ENCODE data around the gene GRIK1.

GRIK1 gene

DNA sequence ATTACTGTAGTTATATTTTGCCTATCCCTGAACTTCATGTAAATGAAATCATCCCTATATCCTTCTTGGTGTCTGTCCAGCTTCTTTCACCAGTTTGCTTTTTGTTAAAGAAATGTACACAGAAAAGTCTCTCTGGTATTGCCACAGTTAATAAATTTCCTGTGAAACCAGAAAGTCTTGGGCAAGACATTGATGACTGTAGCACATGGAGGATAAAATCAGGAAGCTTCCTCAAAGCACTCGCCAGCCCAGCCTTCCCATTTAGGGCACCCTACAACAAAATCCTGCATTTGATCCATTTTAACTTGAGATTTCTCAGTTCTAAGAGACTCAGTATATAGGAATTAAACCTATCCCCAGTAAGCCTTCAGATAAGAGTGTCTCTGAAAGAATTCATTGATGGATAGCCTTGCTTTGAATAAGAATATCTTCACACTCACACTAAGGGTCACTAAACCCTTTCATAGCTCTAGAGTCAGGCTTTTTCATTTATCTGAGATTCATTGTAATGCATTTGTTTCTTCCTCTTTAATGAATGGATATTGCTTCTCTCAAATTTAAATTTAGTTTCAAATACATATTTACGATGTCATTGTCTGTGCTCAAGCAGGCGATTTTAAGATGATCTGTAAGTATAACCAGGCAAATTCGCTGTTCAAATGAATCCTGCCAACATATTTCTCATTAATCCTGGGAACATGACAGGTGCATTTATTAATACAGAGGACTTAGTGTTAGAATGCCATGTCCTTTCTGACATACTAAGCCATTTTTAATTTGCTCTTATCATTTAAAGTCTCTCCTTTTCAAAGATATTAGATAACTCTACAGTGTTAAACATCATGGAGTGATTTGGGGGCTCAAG lies 153.1 kb downstream of the GRIK1 start:
- TF ChIP-seq CTCF (conservative IDR thresholded peaks at IDR 0.05; ENCODE audit: low read depth) = no peak
- ChIA-PET CTCF (interaction anchor here (0.7 kb wide), 1 partner anchor 181 kb away, joined by 3 read pairs; no protein-coding TSS in a partner anchor), POLR2A (ENCODE audit: low non-redundant PET) (no interaction called here)
- DNase-seq (ENCODE audit: low spot score) = no peak
- H3K27ac ChIP-seq = no peak overlapping the region

- no peak overlapping the region for H3K27ac ChIP-seq
- no peak for DNase-seq (ENCODE audit: low spot score)
- POLR2A ChIA-PET (ENCODE audit: low non-redundant PET) = no interaction called here
- TF ChIP-seq CTCF (conservative IDR thresholded peaks at IDR 0.05; ENCODE audit: low read depth) = no peak
- CTCF ChIA-PET = no interaction called here
Measured at GRCh38 chr21:29777160-29777559, 162.6 kb downstream of the GRIK1 start.

DNA sequence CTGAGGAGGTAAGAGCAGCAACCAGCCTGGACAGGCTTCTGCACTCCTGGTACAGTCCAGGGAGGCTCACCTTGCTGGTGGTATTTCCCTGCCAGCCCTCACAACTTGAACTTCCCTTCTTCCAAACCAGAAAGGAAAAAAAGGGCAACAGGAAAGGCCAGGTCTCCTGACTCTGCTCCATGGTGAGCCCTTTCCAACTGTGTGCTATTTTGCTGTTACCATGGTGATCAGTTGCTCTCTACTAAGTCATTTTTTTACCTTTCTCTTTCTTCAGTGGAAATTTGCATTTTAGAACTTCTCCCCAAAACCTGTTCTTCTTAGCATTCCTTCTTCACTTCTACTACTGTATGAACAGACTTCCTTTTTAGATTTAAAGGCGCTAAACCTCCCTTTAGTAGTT lies 164.3 kb downstream of the GRIK1 start:
- ChIA-PET POLR2A (ENCODE audit: low non-redundant PET) (no interaction called here), CTCF (no interaction called here)
- DNase-seq (ENCODE audit: low spot score) = no peak

GRCh38 chr21:29771491-29772066 lies 168.2 kb downstream of the GRIK1 start:
- CTCF ChIA-PET = no interaction called here
- H3K27ac ChIP-seq = no peak overlapping the region
- POLR2A ChIA-PET (ENCODE audit: low non-redundant PET) = no interaction called here
- no peak for DNase-seq (ENCODE audit: low spot score)
- TF ChIP-seq CTCF (conservative IDR thresholded peaks at IDR 0.05; ENCODE audit: low read depth) = no peak

More for the DNA sequence above, 164.3 kb downstream of the GRIK1 start:
- TF ChIP-seq CTCF (conservative IDR thresholded peaks at IDR 0.05; ENCODE audit: low read depth) = no peak
- no peak overlapping the region for H3K27ac ChIP-seq

DNA sequence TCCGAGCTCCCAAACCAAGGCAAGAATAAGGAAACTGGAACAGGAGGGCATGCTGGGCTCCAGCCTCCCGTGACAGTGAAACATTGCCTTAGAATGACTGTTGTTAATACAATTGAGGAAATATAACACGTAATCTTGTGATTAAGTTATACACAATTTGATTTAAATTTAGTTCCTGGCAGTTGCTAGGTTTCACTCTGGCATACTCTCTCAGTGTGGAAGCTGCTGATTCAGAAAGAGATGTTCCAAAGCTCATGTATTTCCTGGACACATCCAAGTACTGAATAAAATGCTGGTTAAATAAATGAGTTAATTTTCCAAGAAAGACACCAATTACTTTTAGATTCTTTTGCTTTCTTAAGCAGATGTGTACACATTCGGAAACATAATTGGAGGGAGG lies 176.1 kb downstream of the GRIK1 start:
- POLR2A ChIA-PET (ENCODE audit: low non-redundant PET) = no interaction called here
- TF ChIP-seq CTCF (conservative IDR thresholded peaks at IDR 0.05; ENCODE audit: low read depth) = no peak
- CTCF ChIA-PET = no interaction called here
- DNase-seq (ENCODE audit: low spot score) = no peak
- H3K27ac ChIP-seq = no peak overlapping the region

- DNase-seq (ENCODE audit: low spot score) = no peak
- CTCF ChIA-PET = no interaction called here
- H3K27ac ChIP-seq = no peak overlapping the region
- TF ChIP-seq CTCF (conservative IDR thresholded peaks at IDR 0.05; ENCODE audit: low read depth) = no peak
- POLR2A ChIA-PET (ENCODE audit: low non-redundant PET) = no interaction called here
Measured at GRCh38 chr21:29762570-29763082, 177.2 kb downstream of the GRIK1 start.

Data from RWPE1 (cell line).